ENCODE data around the gene CA10. TPM values are rescaled to one million over a fixed set of nuclear protein-coding genes. Genes with fewer than 3 reads are reported as not detected.

Gene CA10
- total and polyA plus RNA-seq, 11 donors, result not detected

GRCh38 chr17:52084176-52084575 is 74.3 kb downstream of the CA10 start:
- no peak overlapping the region for H3K27ac ChIP-seq
- H3K36me3 ChIP-seq, result no peaks in the 10 kb centered on the region
- TF ChIP-seq CTCF (IDR thresholded peaks at IDR 0.05), result no peak
- peaks cover 0 to 7% (median 0%) of the 10 kb centered on the region in 9 donors for H3K27me3 ChIP-seq
- no peak for ATAC-seq
- no peaks in the 10 kb centered on the region for H3K4me1 ChIP-seq
- no peak for DNase-seq
- H3K9me3 ChIP-seq, result no peaks in the 10 kb centered on the region
- intact Hi-C loops (cut with DNase I), result no loop called here
- no peak overlapping the region for H3K4me3 ChIP-seq
- WGBS, 4 donors, result 54 to 72% (median 61%) methylated on average over 2 of the region's 2 CpGs

- Histone ChIP-seq H3K36me3 (no peaks in the 10 kb centered on the region), H3K4me3 (no peak overlapping the region), H3K27ac (no peak overlapping the region), H3K27me3 (no peaks in the 10 kb centered on the region), H3K4me1 (no peaks in the 10 kb centered on the region), H3K9me3 (no peaks in the 10 kb centered on the region)
- intact Hi-C loops (cut with DNase I), result no loop called here
- 66 to 78% (median 71%) methylated on average over 4 of the region's 4 CpGs for WGBS, 4 donors
- TF ChIP-seq CTCF (IDR thresholded peaks at IDR 0.05), result no peak
- no peak for TF ChIP-seq POLR2A (IDR thresholded peaks at IDR 0.05)
- no peak for ATAC-seq
- DNase-seq, result no peak
These were observed 79.0 kb downstream of the CA10 start for GRCh38 chr17:52079496-52079895.

- H3K9me3 ChIP-seq, result no peaks in the 10 kb centered on the region
- H3K4me3 ChIP-seq, result no peak overlapping the region
- intact Hi-C loops (cut with DNase I), result no loop called here
- H3K27me3 ChIP-seq, result no peaks in the 10 kb centered on the region
- H3K4me1 ChIP-seq, result no peaks in the 10 kb centered on the region
- DNase-seq (no peak), ATAC-seq (no peak)
- no peaks in the 10 kb centered on the region for H3K36me3 ChIP-seq
- TF ChIP-seq POLR2A (IDR thresholded peaks at IDR 0.05) (no peak), CTCF (IDR thresholded peaks at IDR 0.05) (no peak)
- WGBS, 4 donors, result 66 to 76% (median 70%) methylated on average over 5 of the region's 5 CpGs
- no peak overlapping the region for H3K27ac ChIP-seq
These were observed 86.8 kb downstream of the CA10 start for GRCh38 chr17:52071712-52072111.

GRCh38 chr17:52064791-52065211 is 93.7 kb downstream of the CA10 start:
- intact Hi-C loops (cut with DNase I), result loop anchor here in 1 of 10 donors (10.0 kb wide), 1 partner anchor 60 kb away; no protein-coding TSS in a partner anchor
- DNase-seq (no peak), ATAC-seq (no peak)
- no peaks in the 10 kb centered on the region for H3K36me3 ChIP-seq
- 45 to 53% (median 47%) methylated on average over 2 of the region's 2 CpGs for WGBS, 4 donors
- H3K4me1 ChIP-seq, result no peaks in the 10 kb centered on the region
- TF ChIP-seq POLR2A (IDR thresholded peaks at IDR 0.05), result no peak
- no peak overlapping the region for H3K27ac ChIP-seq
- no peaks in the 10 kb centered on the region for H3K27me3 ChIP-seq
- H3K9me3 ChIP-seq, result no peaks in the 10 kb centered on the region
- no peak overlapping the region for H3K4me3 ChIP-seq

GRCh38 chr17:52049496-52049895 is 109.0 kb downstream of the CA10 start:
- intact Hi-C loops (cut with DNase I), result no loop called here
- no peak for TF ChIP-seq CTCF (IDR thresholded peaks at IDR 0.05)
- TF ChIP-seq POLR2A (IDR thresholded peaks at IDR 0.05), result no peak
- Histone ChIP-seq H3K4me1 (no peaks in the 10 kb centered on the region), H3K9me3 (peaks cover 0 to 6% (median 0%) of the 10 kb centered on the region in 12 donors), H3K4me3 (no peak overlapping the region), H3K27me3 (no peaks in the 10 kb centered on the region), H3K27ac (no peak overlapping the region), H3K36me3 (no peaks in the 10 kb centered on the region)
- ATAC-seq, result no peak
- WGBS, 4 donors, result 74 to 82% (median 79%) methylated on average over 1 of the region's 1 CpG
- DNase-seq, result no peak

Data from heart left ventricle (tissue), 16 donors.